ENCODE results near the gene MLIP.
"Not testable (repeated sequence)": the region's sequence is repeated elsewhere in the genome, so short reads cannot be mapped to it uniquely, and the experiment has no call there.

Gene MLIP

GRCh38 chr6:54191461-54191860, 80.2 kb downstream of the MLIP start:
- no peak for DNase-seq (ENCODE audit: low read depth)
- TF ChIP-seq, protein P1, sequence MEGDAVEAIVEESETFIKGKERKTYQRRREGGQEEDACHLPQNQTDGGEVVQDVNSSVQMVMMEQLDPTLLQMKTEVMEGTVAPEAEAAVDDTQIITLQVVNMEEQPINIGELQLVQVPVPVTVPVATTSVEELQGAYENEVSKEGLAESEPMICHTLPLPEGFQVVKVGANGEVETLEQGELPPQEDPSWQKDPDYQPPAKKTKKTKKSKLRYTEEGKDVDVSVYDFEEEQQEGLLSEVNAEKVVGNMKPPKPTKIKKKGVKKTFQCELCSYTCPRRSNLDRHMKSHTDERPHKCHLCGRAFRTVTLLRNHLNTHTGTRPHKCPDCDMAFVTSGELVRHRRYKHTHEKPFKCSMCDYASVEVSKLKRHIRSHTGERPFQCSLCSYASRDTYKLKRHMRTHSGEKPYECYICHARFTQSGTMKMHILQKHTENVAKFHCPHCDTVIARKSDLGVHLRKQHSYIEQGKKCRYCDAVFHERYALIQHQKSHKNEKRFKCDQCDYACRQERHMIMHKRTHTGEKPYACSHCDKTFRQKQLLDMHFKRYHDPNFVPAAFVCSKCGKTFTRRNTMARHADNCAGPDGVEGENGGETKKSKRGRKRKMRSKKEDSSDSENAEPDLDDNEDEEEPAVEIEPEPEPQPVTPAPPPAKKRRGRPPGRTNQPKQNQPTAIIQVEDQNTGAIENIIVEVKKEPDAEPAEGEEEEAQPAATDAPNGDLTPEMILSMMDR (IDR thresholded peaks at IDR 0.05; ENCODE audit: low read depth, low read length, missing control alignments): no peak
- H3K4me3 ChIP-seq (ENCODE audit: low read depth, low read length): no peak overlapping the region

GRCh38 chr6:54192993-54193392, 81.8 kb downstream of the MLIP start:
- no peak for DNase-seq (ENCODE audit: low read depth)
- no peak overlapping the region for H3K4me3 ChIP-seq (ENCODE audit: low read depth, low read length)
- TF ChIP-seq, protein P1 (IDR thresholded peaks at IDR 0.05; ENCODE audit: low read depth, low read length, missing control alignments): no peak

DNA sequence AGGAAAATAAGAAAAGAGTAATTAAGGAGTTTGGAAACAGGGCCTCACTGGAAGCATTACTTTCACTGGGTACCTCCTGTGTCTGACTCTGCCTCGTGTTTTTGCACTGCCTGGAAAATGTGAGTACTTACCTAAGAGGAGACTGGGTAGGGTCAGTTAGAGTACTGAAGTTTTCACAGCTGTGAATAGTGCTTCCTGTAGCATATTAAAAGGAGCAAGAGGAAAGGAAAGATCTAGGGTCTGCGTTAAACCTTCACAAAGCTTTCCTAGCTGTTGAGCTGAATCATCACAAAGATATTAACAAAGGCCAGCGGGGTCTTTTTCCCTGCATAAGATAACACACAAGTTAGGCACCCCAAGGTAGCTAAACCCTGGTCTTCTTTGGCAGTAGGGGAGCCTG, 82.3 kb downstream of the MLIP start:
- H3K4me3 ChIP-seq (ENCODE audit: low read depth, low read length): no peak overlapping the region
- no peak for DNase-seq (ENCODE audit: low read depth)
- TF ChIP-seq, protein P1 (IDR thresholded peaks at IDR 0.05; ENCODE audit: low read depth, low read length, missing control alignments): no peak

- DNase-seq (ENCODE audit: low read depth): no peak
- H3K4me3 ChIP-seq (ENCODE audit: low read depth, low read length): no peak overlapping the region
- TF ChIP-seq, protein P1 (IDR thresholded peaks at IDR 0.05; ENCODE audit: low read depth, low read length, missing control alignments): no peak
Observed at GRCh38 chr6:54194067-54194466, 82.8 kb downstream of the MLIP start.

GRCh38 chr6:54195637-54196036, 84.4 kb downstream of the MLIP start:
- H3K4me3 ChIP-seq (ENCODE audit: low read depth, low read length): no peak overlapping the region
- no peak for DNase-seq (ENCODE audit: low read depth)
- TF ChIP-seq, protein P1 (IDR thresholded peaks at IDR 0.05; ENCODE audit: low read depth, low read length, missing control alignments): no peak

GRCh38 chr6:54196905-54197304, 85.7 kb downstream of the MLIP start:
- DNase-seq (ENCODE audit: low read depth): no peak
- TF ChIP-seq, protein P1 (IDR thresholded peaks at IDR 0.05; ENCODE audit: low read depth, low read length, missing control alignments): no peak
- H3K4me3 ChIP-seq (ENCODE audit: low read depth, low read length): no peak overlapping the region

DNA sequence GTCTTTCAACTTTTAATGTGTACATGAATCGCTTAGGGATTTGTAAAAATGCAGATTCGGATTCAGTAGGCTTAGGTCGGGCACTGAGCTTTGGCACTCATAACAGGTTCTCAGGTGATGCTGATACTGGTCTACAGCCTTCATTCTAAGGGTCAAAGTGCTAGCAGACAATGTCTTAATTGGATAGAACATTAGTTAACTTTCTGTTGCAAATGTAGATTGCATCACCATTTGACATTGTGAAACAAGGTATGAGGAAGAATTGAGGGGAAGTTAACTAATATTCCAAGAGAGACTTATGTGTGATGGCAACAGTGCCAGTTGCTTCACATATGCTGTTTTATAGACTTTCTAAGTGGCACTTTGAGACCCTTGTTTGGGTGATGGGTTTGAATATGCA, 86.9 kb downstream of the MLIP start:
- DNase-seq (ENCODE audit: low read depth): no peak
- TF ChIP-seq, protein P1 (IDR thresholded peaks at IDR 0.05; ENCODE audit: low read depth, low read length, missing control alignments): no peak
- no peak overlapping the region for H3K4me3 ChIP-seq (ENCODE audit: low read depth, low read length)

DNA sequence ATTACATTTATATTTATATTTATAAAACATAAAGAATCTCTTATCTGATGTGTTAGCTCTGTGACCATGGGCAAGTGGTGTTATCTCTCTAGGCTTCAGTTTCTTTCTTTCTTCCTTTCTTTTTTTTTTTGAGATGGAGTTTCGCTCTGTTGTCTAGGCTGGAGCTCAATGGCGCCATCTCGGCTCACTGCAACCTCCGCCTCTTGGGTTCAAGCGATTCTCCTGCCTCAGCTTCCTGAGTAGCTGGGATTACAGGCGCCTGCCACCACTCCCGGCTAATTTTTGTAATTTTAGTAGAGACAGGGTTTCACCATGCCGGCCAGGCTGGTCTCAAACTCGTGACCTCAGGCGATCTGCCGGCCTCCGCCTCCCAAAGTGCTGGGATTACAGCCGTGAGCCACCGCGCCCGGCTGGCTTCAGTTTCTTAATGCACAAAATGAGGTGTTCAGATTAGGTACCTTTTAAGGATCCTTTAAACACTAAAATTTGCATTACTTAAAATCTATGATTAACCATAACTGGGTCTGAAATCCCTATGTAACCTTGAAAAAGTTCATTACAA, 92.3 kb downstream of the MLIP start:
- DNase-seq (ENCODE audit: low read depth); H3K4me3 ChIP-seq (ENCODE audit: low read depth, low read length): not testable (repeated sequence)
